GM12878 (cell line): ENCODE measurements around the gene EYA2. TPM values are rescaled to one million over a fixed set of nuclear protein-coding genes. Genes with fewer than 3 reads are reported as not detected.

ENCODE experiments used
- ATAC-seq: fragments of 200-7000 bp; cut with Tn5 transposase; 3 replicates; pipeline ENCODE4 v1.9.1; 2020; ENCODE audit warnings: mild to moderate bottlenecking, moderate library complexity
- BruUV-seq: library from RNA; stranded (reverse); fragments of 400-500 nt; replicated peaks from 2 replicates; lab custom pipeline; 2021; lab: Mats Ljungman, UMichigan
- CTCF ChIA-PET: fragments of 300-600 bp; sonication (Branson Sonifier 250); formaldehyde crosslinking; extraction: SDS; loops from one replicate; lab custom pipeline; 2021; ENCODE audit warnings: inconsistent platforms; lab: Yijun Ruan, JAX
- POLR2A ChIA-PET: fragments of 350-600 bp; formaldehyde crosslinking; extraction: SDS; loops from one replicate; lab custom pipeline; 2021; ENCODE audit warnings: inconsistent platforms; lab: Charles Lee
- RAD21 ChIA-PET: fragments of 300-600 bp; sonication (Branson Sonifier 250); formaldehyde crosslinking; loops from one replicate; lab custom pipeline; 2023; ENCODE audit warnings: antibody characterized with exemption; ENCODE audit not compliant: unreplicated experiment; lab: Charles Lee
- SMC1A ChIA-PET: fragments of 300-600 bp; sonication (Branson Sonifier 250); formaldehyde crosslinking; loops from one replicate; lab custom pipeline; 2023; ENCODE audit not compliant: unreplicated experiment, uncharacterized antibody; lab: Charles Lee
- DNase-seq: peaks from one replicate; pipeline ENCODE4 v3.0.0-alpha.2; 2011; ENCODE audit warnings: low read depth, low spot score
- FAIRE-seq: peaks from 3 replicates; lab custom pipeline; 2011; peaks lifted over from hg19 to GRCh38; lab: Jason Lieb, UNC
- H2AFZ ChIP-seq: 2 replicates; pipeline ENCODE4 v1.6.0; 2011; ENCODE audit warnings: low read depth, low read length, control low read depth; ENCODE audit not compliant: control insufficient read depth
- H3K27ac ChIP-seq: 2 replicates; pipeline ENCODE4 v1.5.1; 2011; ENCODE audit warnings: control low read depth; ENCODE audit not compliant: control insufficient read depth, insufficient read depth
- H3K27me3 ChIP-seq, 2 experiments: replicated peaks in 1 of 2; 2 replicates each; pipeline versions ENCODE4 v1.6.0 to v1.6.1; 2011; ENCODE audit warnings: low read length in 1 of 2; ENCODE audit not compliant: control insufficient read depth in 2 of 2, insufficient read depth in 2 of 2
- H3K36me3 ChIP-seq, 2 experiments: 2 replicates each; pipeline ENCODE4 v1.5.1; 2011; ENCODE audit warnings: low read length in 1 of 2; ENCODE audit not compliant: control insufficient read depth in 2 of 2, insufficient read depth in 2 of 2
- H3K4me1 ChIP-seq: 2 replicates; pipeline ENCODE4 v1.6.1; 2011; ENCODE audit warnings: mild to moderate bottlenecking, low read length, moderate library complexity, mixed read lengths; ENCODE audit not compliant: control insufficient read depth, insufficient read depth
- H3K4me2 ChIP-seq: 2 replicates; pipeline ENCODE4 v1.6.0; 2011; ENCODE audit warnings: control low read depth; ENCODE audit not compliant: control insufficient read depth, insufficient read depth
- H3K4me3 ChIP-seq: fragments of 200-600 bp; sonication (generic); 2 replicates; pipeline ENCODE4 v1.5.1; 2016
- H3K79me2 ChIP-seq: 2 replicates; pipeline ENCODE4 v1.6.0; 2011; ENCODE audit warnings: low read length; ENCODE audit not compliant: control insufficient read depth, insufficient read depth
- H3K9ac ChIP-seq: 2 replicates; pipeline ENCODE4 v1.8.0; 2011; ENCODE audit warnings: low read length, control low read depth, mixed read lengths; ENCODE audit not compliant: control insufficient read depth, insufficient read depth
- H3K9me3 ChIP-seq: replicated peaks from 3 replicates; pipeline ENCODE4 v1.5.1; 2011; ENCODE audit warnings: mild to moderate bottlenecking, low read length; ENCODE audit not compliant: control insufficient read depth, insufficient read depth
- H4K20me1 ChIP-seq: 2 replicates; pipeline ENCODE4 v1.6.0; 2011; ENCODE audit not compliant: control insufficient read depth, insufficient read depth
- ASH2L ChIP-seq: fragments of 300-600, 200-600 bp; sonication (generic); IDR thresholded peaks from 2 replicates; pipeline ENCODE4 v1.6.1; 2017; ENCODE audit warnings: low read depth, mild to moderate bottlenecking, borderline replicate concordance
- MEF2B ChIP-seq: fragments of 450-650 bp; IDR thresholded peaks from 2 replicates; pipeline ENCODE4 v1.6.1; 2018; ENCODE audit warnings: mild to moderate bottlenecking, moderate library complexity; ENCODE audit not compliant: partially characterized antibody, poor library complexity, severe bottlenecking
- RELA ChIP-seq: fragments of 450-650 bp; IDR thresholded peaks from 2 replicates; pipeline ENCODE4 v1.8.0; 2014; ENCODE audit warnings: borderline replicate concordance; ENCODE audit not compliant: partially characterized antibody
- TARDBP ChIP-seq: IDR thresholded peaks from 2 replicates; pipeline ENCODE4 v1.6.1; 2016; ENCODE audit warnings: borderline replicate concordance
- WRNIP1 ChIP-seq: IDR thresholded peaks from 2 replicates; pipeline ENCODE4 v1.6.1; 2011; ENCODE audit warnings: low read depth, low read length, improper control_type of control experiment, borderline replicate concordance
- ZNF622 ChIP-seq: fragments of 450-650 bp; IDR thresholded peaks from 2 replicates; pipeline ENCODE4 v1.6.1; 2017; ENCODE audit warnings: mild to moderate bottlenecking, inconsistent platforms
- WGBS: methylation state at CpG from one replicate; pipeline ENCODE4 v1.1.6; 2016; ENCODE audit warnings: low lambda C conversion rate; ENCODE audit not compliant: insufficient replicate concordance, insufficient coverage; ENCODE audit errors: missing lambda C conversion rate; 5-methylcytosine and 5-hydroxymethylcytosine counted together
- in situ Hi-C: fragments of 300-500 bp; cut with MboI; formaldehyde crosslinking; loops from 9 replicates; pipeline ENCODE4 v1.14.3; 2018; ENCODE audit warnings: mixed read lengths
- intact Hi-C: fragments of 100-400 bp; cut with micrococcal nuclease; formaldehyde crosslinking; loops from one replicate; pipeline ENCODE4 v1.14.2; 2022; ENCODE audit not compliant: unreplicated experiment
- polyA plus RNA-seq, 11 experiments: library from polyadenylated mRNA; depleted of rRNA in 4 of 11; unstranded in 6 of 11; stranded (reverse) in 5 of 11; fragments of >200 nt; fragmentation: Nextera tagmentation in 4 of 11; fragmentation: Illumina TruSeq in 1 of 11; extraction: Ambion mirVana in 4 of 11; extraction: Trizol in 1 of 11; gene quantifications; 1 replicate in 1 of 11; 2 replicates in 10 of 11; pipeline versions ENCODE4 v1.2.1 to v1.2.3, GENCODE V29; 2011 to 2016; ENCODE audit warnings: inconsistent platforms in 2 of 11, missing spikeins in 2 of 11, low read depth in 1 of 11
- total RNA-seq, 4 experiments: library from RNA; depleted of rRNA in 3 of 4; stranded (reverse); fragments of >200 nt in 3 of 4; fragmentation: Illumina TruSeq in 1 of 4; extraction: Trizol in 1 of 4; gene quantifications; 2 replicates each; pipeline versions ENCODE4 v1.2.1 to v1.2.3, GENCODE V29; 2013 to 2021
- TF ChIP-seq, protein P1 (sequence below): IDR thresholded peaks from 2 replicates; pipeline ENCODE4 v1.6.1; 2012; ENCODE audit warnings: low read depth, low read length, improper control_type of control experiment
- TF ChIP-seq, protein P2 (sequence below): fragments of 450-650 bp; IDR thresholded peaks from 2 replicates; pipeline ENCODE4 v1.6.1; 2014; ENCODE audit warnings: mild to moderate bottlenecking
- TF ChIP-seq, protein P3 (sequence below): IDR thresholded peaks from 2 replicates; pipeline ENCODE4 v1.6.1; 2011; ENCODE audit warnings: borderline replicate concordance, low read depth, mild to moderate bottlenecking, moderate library complexity, low read length; ENCODE audit not compliant: insufficient read depth, poor library complexity, severe bottlenecking
- TF ChIP-seq, protein P4 (sequence below): IDR thresholded peaks from 2 replicates; pipeline ENCODE4 v1.6.1; 2011; ENCODE audit warnings: borderline replicate concordance, low read depth, mild to moderate bottlenecking, moderate library complexity, mixed read lengths, low read length; ENCODE audit not compliant: insufficient read depth; ENCODE audit errors: extremely low read length
- TF ChIP-seq, protein P5 (sequence below), 3 experiments: IDR thresholded peaks in 2 of 3; conservative IDR thresholded peaks in 1 of 3; 2 replicates each; pipeline ENCODE4 v1.5.1; 2011; ENCODE audit warnings: low read depth in 3 of 3, low read length in 3 of 3, mild to moderate bottlenecking in 3 of 3, control low read depth in 2 of 3, moderate library complexity in 2 of 3, inconsistent platforms in 1 of 3, mixed read lengths in 1 of 3; ENCODE audit not compliant: control insufficient read depth in 2 of 3, insufficient read depth in 1 of 3; ENCODE audit errors: extremely low read depth in 1 of 3

The EYA2 gene
- total and polyA plus RNA-seq, 10 of the 15 experiments (the other 5 are each of a cell fraction or from before 2014, with no cell fraction given), result 0.20 TPM; not detected in 9

DNA sequence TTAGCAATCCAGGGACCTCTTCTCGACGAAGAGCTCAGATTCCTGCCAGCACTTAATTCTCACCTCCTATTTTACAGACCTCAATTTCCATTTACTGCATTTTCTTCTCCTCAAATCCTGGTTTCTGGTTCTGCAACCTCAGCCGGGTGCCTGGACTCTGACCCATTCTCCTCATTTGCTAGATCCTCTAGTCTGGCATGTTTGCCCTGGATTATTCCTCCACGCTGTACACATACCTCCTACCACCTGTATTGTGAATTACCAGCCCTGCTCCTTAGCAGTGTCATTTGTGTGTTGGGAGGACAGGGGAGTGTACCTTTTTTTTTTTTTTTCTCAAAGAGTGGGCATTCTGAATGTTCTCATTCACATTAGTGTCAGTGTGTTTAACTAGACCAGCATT is 257.4 kb downstream of the EYA2 start:
- H3K79me2 ChIP-seq, result no peaks in the 10 kb centered on the region
- SMC1A ChIA-PET, result no interaction called here
- POLR2A ChIA-PET, result no interaction called here
- H3K9me3 ChIP-seq, result no peaks in the 10 kb centered on the region
- H3K27ac ChIP-seq, result no peak overlapping the region
- intact Hi-C loops, result no loop called here
- H3K4me1 ChIP-seq, result no peaks in the 10 kb centered on the region
- no peak for DNase-seq
- no peaks in the 10 kb centered on the region for H3K36me3 ChIP-seq
- FAIRE-seq, result no peak
- H2AFZ ChIP-seq, result no peak overlapping the region
- TF ChIP-seq, protein P1, sequence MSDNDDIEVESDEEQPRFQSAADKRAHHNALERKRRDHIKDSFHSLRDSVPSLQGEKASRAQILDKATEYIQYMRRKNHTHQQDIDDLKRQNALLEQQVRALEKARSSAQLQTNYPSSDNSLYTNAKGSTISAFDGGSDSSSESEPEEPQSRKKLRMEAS, result no peak
- TF ChIP-seq, protein P2, sequence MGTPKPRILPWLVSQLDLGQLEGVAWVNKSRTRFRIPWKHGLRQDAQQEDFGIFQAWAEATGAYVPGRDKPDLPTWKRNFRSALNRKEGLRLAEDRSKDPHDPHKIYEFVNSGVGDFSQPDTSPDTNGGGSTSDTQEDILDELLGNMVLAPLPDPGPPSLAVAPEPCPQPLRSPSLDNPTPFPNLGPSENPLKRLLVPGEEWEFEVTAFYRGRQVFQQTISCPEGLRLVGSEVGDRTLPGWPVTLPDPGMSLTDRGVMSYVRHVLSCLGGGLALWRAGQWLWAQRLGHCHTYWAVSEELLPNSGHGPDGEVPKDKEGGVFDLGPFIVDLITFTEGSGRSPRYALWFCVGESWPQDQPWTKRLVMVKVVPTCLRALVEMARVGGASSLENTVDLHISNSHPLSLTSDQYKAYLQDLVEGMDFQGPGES, result no peak
- no peaks in the 10 kb centered on the region; a peak in 2 of 4 replicates for H3K27me3 ChIP-seq
- H4K20me1 ChIP-seq, result no peaks in the 10 kb centered on the region
- no TSS peak for BruUV-seq
- CTCF ChIA-PET, result interaction anchor here (1.3 kb wide), 1 partner anchor 232 kb away, joined by 3 read pairs; no protein-coding TSS in a partner anchor
- RAD21 ChIA-PET, result no interaction called here
- no peak for ATAC-seq
- in situ Hi-C loops, result no loop called here
- H3K9ac ChIP-seq, result no peak overlapping the region
- WGBS, result 44% methylated on average over 4 of the region's 4 CpGs
- H3K4me3 ChIP-seq, result no peak overlapping the region
- no peak overlapping the region for H3K4me2 ChIP-seq

DNA sequence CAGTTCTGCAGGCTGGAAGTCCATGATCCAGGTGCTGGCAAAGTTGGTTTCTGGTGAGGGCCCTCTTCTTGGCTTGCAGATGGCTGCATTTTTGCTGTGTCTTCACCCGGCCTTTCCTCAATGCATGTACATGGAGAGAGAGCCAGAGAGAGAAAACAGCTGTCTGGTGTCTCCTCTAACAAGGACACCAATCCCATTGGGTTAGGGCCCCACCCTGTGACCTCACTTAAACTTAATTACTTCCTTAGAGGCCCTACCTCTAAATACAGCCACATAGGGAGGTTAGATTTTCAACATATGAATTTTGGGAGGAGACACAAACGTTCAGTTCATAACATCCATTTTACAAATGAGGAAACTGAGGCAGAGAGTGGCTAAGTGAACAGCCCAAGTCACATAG is 259.4 kb downstream of the EYA2 start:
- in situ Hi-C loops, result no loop called here
- no peak overlapping the region for H2AFZ ChIP-seq
- H3K27me3 ChIP-seq, result no peaks in the 10 kb centered on the region; a peak in 2 of 4 replicates
- intact Hi-C loops, result no loop called here
- H4K20me1 ChIP-seq, result no peaks in the 10 kb centered on the region
- FAIRE-seq, result no peak
- ChIA-PET RAD21 (no interaction called here), SMC1A (interaction anchor here (0.6 kb wide), 1 partner anchor 1163 kb away, joined by 3 read pairs; no protein-coding TSS in a partner anchor), POLR2A (no interaction called here), CTCF (no interaction called here)
- no peak overlapping the region for H3K9ac ChIP-seq
- no peaks in the 10 kb centered on the region for H3K36me3 ChIP-seq
- WGBS, result 63% methylated on average over 2 of the region's 2 CpGs
- no peak overlapping the region for H3K4me3 ChIP-seq
- H3K79me2 ChIP-seq, result no peaks in the 10 kb centered on the region
- H3K9me3 ChIP-seq, result no peaks in the 10 kb centered on the region
- no peaks in the 10 kb centered on the region for H3K4me1 ChIP-seq
- no peak overlapping the region for H3K27ac ChIP-seq
- BruUV-seq, result no TSS peak
- no peak for DNase-seq
- TF ChIP-seq TARDBP (no peak), MEF2B (no peak), ZNF622 (no peak), RELA (no peak), ASH2L (no peak), WRNIP1 (no peak)
- TF ChIP-seq, protein P3, sequence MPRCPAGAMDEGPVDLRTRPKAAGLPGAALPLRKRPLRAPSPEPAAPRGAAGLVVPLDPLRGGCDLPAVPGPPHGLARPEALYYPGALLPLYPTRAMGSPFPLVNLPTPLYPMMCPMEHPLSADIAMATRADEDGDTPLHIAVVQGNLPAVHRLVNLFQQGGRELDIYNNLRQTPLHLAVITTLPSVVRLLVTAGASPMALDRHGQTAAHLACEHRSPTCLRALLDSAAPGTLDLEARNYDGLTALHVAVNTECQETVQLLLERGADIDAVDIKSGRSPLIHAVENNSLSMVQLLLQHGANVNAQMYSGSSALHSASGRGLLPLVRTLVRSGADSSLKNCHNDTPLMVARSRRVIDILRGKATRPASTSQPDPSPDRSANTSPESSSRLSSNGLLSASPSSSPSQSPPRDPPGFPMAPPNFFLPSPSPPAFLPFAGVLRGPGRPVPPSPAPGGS, result no peak
- TF ChIP-seq, protein P4, sequence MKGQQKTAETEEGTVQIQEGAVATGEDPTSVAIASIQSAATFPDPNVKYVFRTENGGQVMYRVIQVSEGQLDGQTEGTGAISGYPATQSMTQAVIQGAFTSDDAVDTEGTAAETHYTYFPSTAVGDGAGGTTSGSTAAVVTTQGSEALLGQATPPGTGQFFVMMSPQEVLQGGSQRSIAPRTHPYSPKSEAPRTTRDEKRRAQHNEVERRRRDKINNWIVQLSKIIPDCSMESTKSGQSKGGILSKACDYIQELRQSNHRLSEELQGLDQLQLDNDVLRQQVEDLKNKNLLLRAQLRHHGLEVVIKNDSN, result no peak
- TF ChIP-seq, protein P5, sequence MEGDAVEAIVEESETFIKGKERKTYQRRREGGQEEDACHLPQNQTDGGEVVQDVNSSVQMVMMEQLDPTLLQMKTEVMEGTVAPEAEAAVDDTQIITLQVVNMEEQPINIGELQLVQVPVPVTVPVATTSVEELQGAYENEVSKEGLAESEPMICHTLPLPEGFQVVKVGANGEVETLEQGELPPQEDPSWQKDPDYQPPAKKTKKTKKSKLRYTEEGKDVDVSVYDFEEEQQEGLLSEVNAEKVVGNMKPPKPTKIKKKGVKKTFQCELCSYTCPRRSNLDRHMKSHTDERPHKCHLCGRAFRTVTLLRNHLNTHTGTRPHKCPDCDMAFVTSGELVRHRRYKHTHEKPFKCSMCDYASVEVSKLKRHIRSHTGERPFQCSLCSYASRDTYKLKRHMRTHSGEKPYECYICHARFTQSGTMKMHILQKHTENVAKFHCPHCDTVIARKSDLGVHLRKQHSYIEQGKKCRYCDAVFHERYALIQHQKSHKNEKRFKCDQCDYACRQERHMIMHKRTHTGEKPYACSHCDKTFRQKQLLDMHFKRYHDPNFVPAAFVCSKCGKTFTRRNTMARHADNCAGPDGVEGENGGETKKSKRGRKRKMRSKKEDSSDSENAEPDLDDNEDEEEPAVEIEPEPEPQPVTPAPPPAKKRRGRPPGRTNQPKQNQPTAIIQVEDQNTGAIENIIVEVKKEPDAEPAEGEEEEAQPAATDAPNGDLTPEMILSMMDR (IDR thresholded peaks at IDR 0.05 in 2 of 3, conservative IDR thresholded peaks at IDR 0.05 in 1 of 3; ENCODE audit: control insufficient read depth in 2 of 3, extremely low read depth in 1 of 3, insufficient read depth in 1 of 3, low read depth in 3 of 3, low read length in 3 of 3), result no peak
- TF ChIP-seq, all 136 proteins: peak for 0
- ATAC-seq, result no peak
- H3K4me2 ChIP-seq, result no peak overlapping the region
